GM12874 (cell line): ENCODE data around the gene WNT5B.

Experiments used
- TF ChIP-seq, protein P1 (sequence below): IDR thresholded peaks from 2 replicates; pipeline ENCODE4 v1.5.1; 2011; ENCODE audit warnings: low read depth, mild to moderate bottlenecking, control low read depth, low read length, moderate library complexity; ENCODE audit not compliant: insufficient read depth

Gene WNT5B

DNA sequence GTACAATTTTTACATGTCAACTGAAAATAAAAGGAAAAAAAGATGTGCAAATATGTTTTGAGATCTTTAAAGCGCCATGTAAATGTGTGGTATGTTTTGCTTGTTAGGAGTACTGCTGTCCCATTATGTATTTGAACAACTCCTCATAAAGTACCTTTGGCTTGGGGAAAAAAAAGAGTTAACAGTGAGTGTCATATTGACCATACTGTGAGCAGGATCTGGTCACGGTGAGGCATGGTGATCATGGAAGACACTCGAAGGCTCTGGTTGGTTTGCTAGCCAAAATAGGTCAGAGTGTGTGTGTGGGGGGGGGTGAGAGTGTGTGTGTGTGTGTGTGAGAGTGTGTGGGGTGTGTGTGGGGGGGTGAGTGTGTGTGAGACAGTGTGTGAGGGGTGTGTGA, 24.6 kb upstream of the WNT5B start:
- TF ChIP-seq, protein P1, sequence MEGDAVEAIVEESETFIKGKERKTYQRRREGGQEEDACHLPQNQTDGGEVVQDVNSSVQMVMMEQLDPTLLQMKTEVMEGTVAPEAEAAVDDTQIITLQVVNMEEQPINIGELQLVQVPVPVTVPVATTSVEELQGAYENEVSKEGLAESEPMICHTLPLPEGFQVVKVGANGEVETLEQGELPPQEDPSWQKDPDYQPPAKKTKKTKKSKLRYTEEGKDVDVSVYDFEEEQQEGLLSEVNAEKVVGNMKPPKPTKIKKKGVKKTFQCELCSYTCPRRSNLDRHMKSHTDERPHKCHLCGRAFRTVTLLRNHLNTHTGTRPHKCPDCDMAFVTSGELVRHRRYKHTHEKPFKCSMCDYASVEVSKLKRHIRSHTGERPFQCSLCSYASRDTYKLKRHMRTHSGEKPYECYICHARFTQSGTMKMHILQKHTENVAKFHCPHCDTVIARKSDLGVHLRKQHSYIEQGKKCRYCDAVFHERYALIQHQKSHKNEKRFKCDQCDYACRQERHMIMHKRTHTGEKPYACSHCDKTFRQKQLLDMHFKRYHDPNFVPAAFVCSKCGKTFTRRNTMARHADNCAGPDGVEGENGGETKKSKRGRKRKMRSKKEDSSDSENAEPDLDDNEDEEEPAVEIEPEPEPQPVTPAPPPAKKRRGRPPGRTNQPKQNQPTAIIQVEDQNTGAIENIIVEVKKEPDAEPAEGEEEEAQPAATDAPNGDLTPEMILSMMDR, result no peak

DNA sequence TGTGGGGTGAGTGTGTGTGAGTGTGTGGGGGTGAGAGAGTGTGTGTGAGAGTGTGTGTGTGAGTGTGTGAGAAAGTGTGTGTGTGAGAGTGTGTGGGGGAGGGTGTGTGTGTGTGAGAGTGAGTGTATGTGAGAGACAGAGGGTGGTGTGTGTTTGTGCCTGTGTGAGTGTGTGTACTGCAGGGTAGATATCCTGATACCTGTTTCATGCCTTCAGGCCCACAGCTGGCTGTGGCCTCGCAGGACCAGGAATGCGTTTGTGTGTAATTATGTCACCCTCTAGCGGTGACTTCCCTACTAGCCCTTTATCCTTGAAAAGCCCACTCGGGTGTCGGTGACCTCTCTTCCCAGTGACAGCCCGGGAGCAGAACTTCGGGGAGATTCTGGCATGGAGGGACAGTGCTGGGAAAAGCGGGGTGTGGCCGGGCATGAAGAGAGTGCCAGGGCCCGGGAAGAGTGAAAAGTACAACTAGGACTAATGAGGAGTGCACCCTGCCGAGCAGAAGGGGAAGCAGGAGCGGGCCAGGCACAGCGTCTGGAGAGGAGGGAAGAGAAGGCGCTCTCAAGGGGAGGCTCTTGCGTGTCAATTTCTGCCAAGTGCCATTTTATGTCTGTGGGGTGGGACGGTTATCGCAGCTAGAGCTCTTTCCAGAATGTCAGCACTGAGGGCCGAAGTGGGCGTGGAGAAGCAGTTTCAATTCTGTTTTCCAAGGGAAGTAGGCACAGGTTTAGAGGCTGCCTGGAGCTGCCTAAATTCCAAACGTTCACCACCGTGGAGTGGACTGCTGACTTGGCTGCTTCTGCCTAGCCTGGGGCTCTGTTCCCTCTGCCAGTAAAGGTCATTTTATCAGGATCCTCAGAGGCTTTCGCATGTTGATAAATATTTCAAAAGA, 23.7 kb upstream of the WNT5B start:
- TF ChIP-seq, protein P1, result peak; percentile 76

DNA sequence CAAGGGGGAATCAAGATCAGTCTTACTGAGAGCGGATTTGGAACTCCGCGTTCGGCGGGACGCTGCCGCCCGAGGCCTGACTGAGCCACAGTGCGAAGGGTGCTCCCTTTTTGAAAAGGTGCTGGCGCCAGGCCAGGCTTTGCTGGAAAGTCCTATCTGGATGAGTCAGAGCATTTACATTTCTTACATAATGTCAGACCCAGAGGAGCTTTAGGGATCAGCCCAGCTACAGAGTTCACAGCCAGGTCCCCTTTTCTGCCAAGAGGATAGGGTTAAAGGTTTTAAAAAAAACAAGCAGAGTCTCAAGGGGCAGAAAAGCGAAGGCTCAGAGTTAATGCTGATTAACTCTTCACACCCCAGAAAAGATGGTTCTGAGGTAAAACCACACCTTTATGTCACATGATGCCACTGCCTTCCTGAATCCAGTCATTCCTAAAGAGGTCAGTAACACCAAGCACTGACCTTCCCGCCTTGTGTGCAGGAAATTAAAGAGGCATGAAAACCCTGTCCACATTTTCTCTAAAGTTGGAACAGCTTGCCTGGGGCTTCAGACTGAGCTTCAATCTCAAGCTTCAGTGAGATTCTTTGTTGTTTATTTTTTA, 22.9 kb upstream of the WNT5B start:
- TF ChIP-seq, protein P1, result no peak

DNA sequence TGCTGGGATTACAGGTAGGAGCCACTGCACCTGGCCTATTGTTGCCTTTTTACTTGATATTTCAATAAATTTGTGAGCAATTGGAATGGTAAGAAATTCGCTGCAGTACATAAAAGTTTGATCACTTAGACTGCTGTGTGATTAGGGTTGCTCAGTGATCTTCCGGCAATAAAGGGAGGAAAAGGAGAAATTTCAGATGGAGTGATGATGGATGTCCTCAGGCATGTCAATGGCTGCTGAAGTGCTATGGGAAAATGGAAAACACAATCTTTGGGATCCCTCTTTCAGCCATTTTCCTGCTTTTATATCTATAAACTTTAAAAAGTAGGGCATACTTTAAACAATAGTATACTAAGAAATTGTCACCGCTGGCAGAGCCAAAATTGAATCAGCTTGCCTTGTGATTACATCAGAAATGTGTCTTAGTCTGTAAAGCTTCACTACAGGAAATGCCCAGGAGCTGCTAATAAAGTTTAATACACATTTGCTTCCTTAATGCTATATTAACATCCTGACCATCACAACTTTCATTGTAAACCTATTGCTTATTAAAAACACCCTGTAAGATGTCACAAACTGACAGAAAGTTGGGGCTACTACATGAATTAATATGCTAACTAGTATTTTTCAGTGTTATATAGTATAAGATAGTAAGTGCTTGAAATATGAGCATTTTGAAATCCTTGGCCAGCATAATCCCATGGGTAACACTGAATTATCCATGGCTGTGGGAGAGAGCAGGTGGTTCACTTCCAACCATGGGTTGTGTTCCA, 20.9 kb upstream of the WNT5B start:
- TF ChIP-seq, protein P1, result no peak

DNA sequence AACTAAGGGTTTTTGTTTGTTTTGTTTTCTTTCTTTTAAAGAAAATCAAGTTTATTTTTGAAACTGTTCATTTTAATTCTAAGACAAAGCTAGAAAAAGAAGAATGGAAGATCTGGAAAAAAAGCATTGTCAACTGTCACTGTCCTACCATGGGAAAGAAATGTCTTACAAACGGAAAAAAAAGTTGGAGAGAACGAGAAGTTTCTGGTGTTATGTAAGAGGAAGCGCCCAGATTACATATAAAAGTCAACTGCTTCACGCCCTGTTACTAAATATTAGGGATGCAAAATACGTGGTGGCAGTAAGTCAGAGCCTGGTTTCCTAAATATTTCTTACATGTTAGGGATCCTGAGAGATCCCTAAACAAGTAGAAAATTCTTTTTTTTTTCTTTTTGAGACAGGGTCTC, 20.3 kb upstream of the WNT5B start:
- TF ChIP-seq, protein P1, result no peak

DNA sequence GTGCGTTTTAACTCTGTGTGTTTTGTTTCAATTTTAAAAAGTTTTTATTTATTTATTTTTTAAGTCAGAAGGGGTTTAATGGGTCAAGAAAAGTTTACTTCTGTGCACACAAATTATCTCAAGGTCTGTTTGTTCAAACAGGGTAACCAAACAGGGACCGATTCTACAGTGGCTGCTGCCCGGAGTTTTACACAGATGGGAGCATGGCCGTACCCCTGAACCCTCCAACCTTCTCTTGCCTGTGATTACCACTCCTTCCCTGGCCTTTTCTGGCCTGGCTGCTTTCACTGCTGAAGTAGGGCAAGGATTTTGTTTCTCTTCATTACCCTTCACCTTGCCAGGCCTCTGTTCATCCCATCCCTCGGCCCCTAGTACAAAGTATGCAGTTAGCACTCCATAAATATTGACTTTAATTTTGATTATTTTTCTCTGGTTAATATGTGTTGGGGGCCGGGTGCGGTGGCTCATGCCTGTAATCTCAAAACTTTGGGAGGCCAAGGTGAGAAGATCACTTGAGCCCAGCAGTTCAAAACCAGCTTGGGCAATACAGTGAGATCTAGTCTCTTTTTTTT, 18.9 kb upstream of the WNT5B start:
- TF ChIP-seq, protein P1, result no peak

DNA sequence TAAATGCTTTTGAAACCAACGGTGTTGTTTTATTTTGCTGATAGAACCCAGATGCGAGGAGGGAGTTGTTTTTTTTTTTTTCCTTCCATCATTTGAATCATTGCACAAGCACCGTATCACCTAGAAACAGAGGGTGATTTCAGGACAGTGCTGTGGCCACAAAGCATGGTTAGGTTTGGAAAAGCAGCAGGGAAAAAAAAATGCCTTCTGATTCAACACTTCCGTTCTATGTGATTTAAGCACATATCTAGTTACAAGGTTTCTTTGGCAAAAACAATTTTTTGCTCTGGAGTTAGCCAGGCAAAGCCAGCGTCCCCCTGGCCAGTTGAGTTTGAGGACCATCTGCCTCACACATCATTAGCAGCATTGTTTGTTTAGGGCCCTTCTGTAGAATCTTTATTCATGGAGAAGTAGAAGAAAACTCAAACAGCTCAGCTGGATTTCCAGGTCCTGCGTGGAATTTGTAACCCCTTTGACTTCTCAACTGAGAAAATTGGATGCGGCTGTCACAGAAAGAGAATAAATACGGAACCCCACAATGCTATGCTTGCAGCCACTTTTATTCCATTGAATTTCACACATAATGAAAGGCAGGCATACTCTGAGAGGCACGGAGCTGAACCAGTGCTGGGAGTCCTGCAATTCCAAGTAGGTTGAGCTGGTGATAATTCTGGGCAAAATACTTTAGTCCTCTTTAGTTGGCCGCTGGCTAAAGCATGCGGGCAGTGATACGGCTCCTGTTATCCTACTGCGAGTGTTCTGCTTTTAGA, 17.0 kb upstream of the WNT5B start:
- TF ChIP-seq, protein P1, result no peak
